GM18505 (cell line): ENCODE data around the gene OR1D5.
"Not testable (repeated sequence)": the region's sequence is repeated elsewhere in the genome, so short reads cannot be mapped to it uniquely, and the experiment has no call there.

Source experiments
- ATAC-seq: cut with Tn5 transposase; IDR thresholded peaks from one replicate; pipeline ENCODE4 v1.9.1; 2021; ENCODE audit not compliant: unreplicated experiment
- POLR2A ChIP-seq: IDR thresholded peaks from 4 replicates; pipeline ENCODE4 v1.6.1; 2011; ENCODE audit warnings: borderline replicate concordance; ENCODE audit not compliant: insufficient read depth, insufficient read length; ENCODE audit errors: extremely low read depth

Gene OR1D5

GRCh38 chr17:3036800-3037199, 26.6 kb downstream of the OR1D5 start:
- no peak for TF ChIP-seq POLR2A

GRCh38 chr17:3035968-3036280, 27.5 kb downstream of the OR1D5 start:
- no peak for ATAC-seq
- no peak for TF ChIP-seq POLR2A

More at GRCh38 chr17:3036800-3037199, 26.6 kb downstream of the OR1D5 start:
- ATAC-seq: no peak

- ATAC-seq: no peak
- TF ChIP-seq POLR2A: no peak
These were observed 28.0 kb downstream of the OR1D5 start for GRCh38 chr17:3035256-3035967.

GRCh38 chr17:3034578-3034920, 28.9 kb downstream of the OR1D5 start:
- ATAC-seq: no peak
- no peak for TF ChIP-seq POLR2A

- ATAC-seq: no peak
- no peak for TF ChIP-seq POLR2A
These were observed 29.4 kb downstream of the OR1D5 start for GRCh38 chr17:3033741-3034577.

GRCh38 chr17:3033248-3033640, 30.2 kb downstream of the OR1D5 start:
- no peak for TF ChIP-seq POLR2A
- ATAC-seq: no peak

GRCh38 chr17:3032258-3033247, 30.9 kb downstream of the OR1D5 start:
- no peak for TF ChIP-seq POLR2A
- ATAC-seq: no peak

- not testable (repeated sequence) for ATAC-seq
These were observed 32.4 kb downstream of the OR1D5 start for GRCh38 chr17:3030852-3031470.

GRCh38 chr17:3030096-3030495, 33.3 kb downstream of the OR1D5 start:
- no peak for ATAC-seq
- TF ChIP-seq POLR2A: no peak

GRCh38 chr17:3029213-3029913, 34.0 kb downstream of the OR1D5 start:
- no peak for ATAC-seq
- TF ChIP-seq POLR2A: no peak

GRCh38 chr17:3027786-3028532, 35.4 kb downstream of the OR1D5 start:
- no peak for TF ChIP-seq POLR2A
- no peak for ATAC-seq
